GM12875 (cell line): ENCODE data around the gene CCDC27.

Experiments
- H3K4me3 ChIP-seq: one replicate; pipeline ENCODE4 v1.5.1; 2011; ENCODE audit warnings: low read depth, low read length, control low read depth
- TF ChIP-seq, protein P1 (sequence below): IDR thresholded peaks from 2 replicates; pipeline ENCODE4 v1.5.1; 2011; ENCODE audit warnings: low read depth, mild to moderate bottlenecking, control low read depth, inconsistent platforms, low read length, moderate library complexity, borderline replicate concordance; ENCODE audit not compliant: insufficient read depth

Gene CCDC27

DNA sequence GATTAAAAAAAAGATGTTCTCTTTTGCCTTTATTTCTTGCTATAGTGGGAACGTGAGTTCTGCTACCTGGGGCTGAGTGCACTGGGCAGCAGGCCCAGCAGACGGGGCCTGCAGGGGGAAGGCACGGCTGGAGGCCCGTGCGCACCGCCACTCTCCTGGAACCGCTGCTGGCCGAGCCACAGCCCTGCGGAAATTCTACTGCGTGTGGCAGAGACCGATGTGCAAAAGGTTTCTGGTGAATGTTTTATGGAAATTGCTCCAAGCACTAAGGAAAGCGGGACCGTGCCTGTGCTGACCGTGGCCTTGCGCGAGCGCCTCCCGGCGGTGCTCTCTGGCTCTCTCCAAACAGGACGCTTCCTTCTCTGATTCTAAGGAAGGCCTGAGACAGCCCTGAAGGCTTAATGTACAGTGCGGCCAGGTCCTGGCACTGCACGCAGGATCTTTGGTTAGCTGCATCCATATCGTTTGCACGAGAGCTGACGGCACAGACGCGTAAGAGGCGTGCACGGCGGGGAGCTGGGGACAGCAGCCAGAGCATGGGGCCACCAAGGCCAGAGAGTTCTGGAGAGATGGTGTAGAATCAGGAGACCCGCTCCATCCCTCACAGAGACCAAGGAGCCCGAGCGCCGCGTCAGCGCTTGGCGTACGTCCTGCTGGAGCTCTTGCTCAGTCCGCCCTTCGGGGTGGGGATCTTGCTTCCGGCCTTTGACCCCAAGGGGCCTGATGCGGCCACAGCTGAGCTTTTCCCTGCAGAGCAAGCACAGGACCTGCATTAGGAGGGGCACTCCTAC lies 62.7 kb downstream of the CCDC27 start:
- TF ChIP-seq, protein P1, sequence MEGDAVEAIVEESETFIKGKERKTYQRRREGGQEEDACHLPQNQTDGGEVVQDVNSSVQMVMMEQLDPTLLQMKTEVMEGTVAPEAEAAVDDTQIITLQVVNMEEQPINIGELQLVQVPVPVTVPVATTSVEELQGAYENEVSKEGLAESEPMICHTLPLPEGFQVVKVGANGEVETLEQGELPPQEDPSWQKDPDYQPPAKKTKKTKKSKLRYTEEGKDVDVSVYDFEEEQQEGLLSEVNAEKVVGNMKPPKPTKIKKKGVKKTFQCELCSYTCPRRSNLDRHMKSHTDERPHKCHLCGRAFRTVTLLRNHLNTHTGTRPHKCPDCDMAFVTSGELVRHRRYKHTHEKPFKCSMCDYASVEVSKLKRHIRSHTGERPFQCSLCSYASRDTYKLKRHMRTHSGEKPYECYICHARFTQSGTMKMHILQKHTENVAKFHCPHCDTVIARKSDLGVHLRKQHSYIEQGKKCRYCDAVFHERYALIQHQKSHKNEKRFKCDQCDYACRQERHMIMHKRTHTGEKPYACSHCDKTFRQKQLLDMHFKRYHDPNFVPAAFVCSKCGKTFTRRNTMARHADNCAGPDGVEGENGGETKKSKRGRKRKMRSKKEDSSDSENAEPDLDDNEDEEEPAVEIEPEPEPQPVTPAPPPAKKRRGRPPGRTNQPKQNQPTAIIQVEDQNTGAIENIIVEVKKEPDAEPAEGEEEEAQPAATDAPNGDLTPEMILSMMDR: no peak
- H3K4me3 ChIP-seq: no peak overlapping the region

DNA sequence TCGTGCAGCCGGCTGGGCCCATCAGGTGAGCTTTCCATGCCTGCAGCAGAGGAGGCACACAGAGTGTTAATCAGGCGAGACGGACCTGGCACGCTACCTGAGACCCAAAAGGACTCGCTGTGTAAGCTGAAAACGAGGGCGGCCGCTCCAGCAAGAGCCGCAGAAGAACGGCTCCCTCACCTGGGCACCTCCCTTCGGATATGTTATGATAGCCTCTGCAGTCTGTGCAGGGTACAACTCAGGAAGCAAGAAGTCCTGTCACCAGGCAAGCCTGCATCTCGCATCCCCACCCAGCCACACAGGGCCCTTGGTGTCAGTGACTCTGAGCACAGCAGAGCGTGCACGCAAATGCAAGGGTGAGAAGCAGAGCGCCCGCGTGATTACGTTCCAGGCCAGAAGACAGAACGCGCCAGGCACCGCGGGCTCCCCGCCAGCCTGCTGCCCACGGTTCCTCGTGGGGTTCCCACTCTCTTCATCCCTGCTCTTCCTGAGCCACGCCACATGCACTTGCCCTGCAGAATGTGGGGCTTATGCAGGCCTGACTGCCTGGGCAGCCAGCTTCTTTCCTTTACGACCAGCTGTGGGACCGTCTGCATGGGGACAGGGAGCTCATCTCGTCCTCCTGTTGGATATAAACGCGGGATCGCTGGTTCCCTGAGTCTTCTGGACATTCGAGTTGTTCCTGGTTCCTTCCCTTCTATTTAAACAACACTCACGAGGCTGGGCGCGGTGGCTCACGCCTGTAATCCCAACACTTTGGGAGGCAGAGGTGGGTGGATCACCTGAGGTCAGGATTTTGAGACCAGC lies 64.3 kb downstream of the CCDC27 start:
- TF ChIP-seq, protein P1: no peak
- H3K4me3 ChIP-seq: no peak overlapping the region

DNA sequence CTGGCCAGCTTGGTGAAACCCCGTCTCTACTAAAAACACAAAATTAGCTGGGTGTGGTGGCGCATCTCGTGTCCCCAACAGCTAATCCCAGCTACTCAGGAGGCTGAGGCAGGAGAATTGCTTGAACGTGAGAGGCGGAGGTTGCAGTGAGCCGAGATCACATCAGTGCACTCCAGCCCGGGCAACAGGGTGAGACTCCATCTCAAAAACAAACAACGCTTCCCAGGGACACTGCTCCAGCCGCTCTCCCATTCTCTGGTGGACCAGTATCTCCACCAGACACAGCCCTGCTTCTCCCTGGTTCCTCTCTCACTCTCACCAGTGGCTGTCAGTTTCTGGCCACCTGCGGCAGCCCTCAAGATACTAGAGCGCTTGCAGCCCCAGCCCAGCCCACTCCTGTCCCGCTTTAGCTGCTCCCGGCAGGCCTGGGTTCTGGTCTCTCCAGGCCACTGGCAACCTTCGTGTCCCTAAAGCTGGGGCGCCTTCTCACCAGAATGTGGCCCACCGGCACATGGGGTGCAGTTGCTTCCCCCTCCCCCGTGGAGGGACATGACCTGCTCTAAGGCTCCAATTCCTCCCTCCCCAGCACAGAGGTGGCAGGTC lies 65.0 kb downstream of the CCDC27 start:
- no peak overlapping the region for H3K4me3 ChIP-seq
- TF ChIP-seq, protein P1: no peak

DNA sequence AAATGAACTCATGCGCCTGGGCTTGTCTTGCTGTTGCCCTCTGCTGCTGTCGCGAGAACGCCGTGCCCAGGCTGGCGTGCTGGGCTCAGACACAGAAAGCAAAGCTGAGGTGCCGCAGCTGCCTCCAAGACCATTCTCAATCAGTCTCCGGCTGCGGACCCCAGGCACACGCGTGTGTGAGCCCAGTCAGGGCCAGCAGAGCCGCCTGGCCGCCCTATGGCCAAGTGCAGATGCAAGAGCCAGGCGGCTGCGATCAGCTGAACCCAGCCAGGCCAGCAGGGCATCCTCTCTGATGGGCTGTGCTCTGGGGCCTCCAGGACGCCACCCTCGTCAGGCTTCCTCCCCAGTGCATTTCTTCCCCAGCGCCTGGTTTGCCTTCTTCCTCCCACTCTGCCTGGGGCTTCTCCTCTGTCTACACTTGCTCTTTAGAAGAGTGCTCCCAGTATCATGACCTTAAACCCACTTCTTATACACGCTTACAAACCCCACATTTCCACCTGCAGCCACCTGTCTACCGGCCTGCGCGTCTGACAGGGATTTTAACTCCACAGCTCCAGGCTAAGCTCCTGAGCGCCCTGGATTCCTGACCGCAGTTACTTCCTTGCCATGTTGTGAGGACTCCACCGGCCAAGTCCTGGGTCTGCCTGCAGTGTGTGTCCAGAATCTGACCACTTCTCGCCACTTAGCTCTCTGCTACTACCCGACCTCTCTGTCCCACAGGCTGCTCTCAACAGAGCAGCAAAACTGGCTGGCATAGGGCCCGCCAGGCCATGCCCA lies 65.8 kb downstream of the CCDC27 start:
- H3K4me3 ChIP-seq: no peak overlapping the region
- TF ChIP-seq, protein P1: no peak

DNA sequence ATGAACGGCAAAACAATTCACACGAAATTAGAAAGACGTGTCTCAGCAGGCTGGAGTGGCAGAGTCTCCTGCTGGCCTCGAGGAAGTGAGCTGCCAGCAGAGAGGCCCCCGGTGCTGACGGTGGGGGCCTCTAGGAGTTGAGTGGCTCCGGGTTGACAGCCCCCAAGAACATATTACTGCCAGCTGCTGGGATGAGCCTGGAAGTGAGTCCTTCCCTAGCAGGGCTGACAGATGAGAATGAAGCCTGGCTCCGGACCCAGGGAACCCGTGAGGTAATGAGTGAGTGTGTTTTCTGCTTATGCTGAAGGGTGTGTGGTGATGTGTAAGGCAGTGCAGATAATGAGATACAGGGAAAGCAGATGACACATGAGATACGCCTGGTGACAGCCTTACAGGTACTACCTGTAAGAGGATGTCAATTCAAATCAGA lies 67.5 kb downstream of the CCDC27 start:
- no peak overlapping the region for H3K4me3 ChIP-seq
- TF ChIP-seq, protein P1: no peak

DNA sequence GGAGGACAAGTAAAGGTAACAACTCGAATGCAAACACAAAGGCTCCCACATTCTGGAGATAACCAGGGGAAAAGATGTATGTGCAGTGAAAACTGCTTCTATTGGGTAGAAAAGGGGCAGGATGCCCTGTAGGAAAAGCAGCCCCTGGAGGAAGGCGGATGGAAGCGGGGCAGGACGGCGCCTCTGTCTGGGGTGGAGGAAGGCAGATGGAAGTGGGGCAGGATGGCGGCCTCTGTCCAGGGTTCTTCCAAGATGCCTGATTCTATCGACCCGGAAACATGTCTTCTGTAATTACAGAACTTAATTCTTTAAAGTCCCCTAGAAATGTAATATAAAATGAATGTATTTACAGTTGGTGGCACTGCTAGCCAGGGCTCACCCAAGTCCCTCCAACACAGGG lies 68.1 kb downstream of the CCDC27 start:
- H3K4me3 ChIP-seq: no peak overlapping the region
- TF ChIP-seq, protein P1: no peak
